Stimulated activated CD4-positive, alpha-beta T cell treated with anti-CD3 and anti-CD28 coated beads, Interleukin-15, amount 100 ng/mL, for 48 hours (primary cell): ENCODE results near the gene OXSR1.
"Not testable (repeated sequence)": the region's sequence is repeated elsewhere in the genome, so short reads cannot be mapped to it uniquely, and the experiment has no call there.

Experiments
- DNase-seq, 2 donors: peaks; one replicate each; pipeline ENCODE4 v3.0.0-alpha.2; 2020; ENCODE audit warnings: low read depth in 2 of 2

The OXSR1 gene

DNA sequence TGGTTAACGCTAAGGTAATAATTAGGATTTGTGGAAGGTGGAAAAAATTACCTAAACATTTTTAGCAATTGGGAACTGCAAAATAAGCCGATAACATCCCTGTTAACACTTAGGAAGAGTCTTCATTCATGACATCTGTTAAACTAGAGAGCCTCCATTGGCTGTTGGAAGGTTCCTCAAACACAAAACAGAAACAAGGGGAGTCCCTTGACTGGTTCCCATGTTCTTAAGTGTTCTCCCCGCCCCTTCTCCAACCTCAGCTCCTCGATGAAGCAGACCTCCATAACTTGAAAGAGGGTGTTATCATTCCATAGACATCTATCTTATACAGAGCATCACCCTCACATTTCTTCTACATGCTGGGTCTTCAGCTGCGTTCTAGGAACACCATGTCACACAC, 102.8 kb downstream of the OXSR1 start:
- DNase-seq, result no peak

DNA sequence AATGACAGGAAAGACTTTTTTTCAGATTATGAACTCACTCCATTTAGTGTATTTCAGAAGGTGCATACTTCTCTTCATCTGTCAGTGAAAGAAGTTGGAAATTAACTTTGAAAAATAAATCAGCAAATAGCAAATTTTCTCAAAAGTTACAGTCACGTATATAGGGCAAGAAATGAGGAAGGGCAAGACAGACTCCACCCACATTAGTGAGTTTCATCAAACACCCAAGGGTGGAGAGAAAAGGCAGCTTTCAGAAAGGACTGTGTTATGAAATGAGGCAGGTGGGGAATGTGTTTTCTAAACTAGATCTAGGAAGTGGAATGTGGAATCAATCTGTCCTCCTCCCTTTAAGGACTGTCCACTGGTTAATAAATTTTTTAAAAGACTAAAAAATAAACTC, 103.2 kb downstream of the OXSR1 start:
- DNase-seq, result no peak

DNA sequence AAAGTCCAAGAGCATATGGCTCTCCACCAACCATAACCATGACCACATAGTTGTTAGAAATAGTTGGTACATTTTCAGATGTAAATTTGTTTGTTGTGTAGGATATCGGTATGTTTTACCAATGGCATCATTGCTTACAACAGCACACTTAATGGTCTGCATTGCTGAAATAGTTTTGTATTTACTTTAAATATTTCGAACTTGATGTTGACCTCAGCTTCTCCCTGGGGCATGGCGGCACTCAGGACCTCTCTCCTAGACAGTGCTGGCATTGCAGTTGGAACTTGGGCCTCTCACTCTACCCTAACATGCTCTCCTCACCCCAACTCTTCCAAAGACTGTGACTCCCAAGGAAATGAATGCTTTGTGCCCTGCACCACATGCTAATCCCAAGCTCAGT, 105.3 kb downstream of the OXSR1 start:
- no peak for DNase-seq

DNA sequence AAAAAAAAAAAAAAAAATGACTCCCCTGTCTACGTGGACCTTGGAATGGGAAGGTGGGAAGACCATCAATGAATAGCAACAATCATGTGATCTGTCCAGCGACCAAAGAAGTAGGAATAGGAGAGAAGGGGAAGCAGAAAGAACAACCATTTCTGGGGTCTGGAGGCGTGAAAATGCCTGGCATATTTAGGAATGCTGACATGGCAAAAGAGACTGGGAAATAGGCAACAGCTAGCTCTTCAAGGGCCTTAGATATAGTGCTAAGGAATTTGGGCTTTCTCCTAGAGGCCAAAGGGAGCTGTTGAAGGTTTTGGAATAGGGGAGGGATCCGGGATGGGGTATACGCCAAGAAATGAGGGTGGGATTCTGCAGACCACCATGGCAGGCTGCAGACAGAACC, 106.2 kb downstream of the OXSR1 start:
- no peak for DNase-seq

DNA sequence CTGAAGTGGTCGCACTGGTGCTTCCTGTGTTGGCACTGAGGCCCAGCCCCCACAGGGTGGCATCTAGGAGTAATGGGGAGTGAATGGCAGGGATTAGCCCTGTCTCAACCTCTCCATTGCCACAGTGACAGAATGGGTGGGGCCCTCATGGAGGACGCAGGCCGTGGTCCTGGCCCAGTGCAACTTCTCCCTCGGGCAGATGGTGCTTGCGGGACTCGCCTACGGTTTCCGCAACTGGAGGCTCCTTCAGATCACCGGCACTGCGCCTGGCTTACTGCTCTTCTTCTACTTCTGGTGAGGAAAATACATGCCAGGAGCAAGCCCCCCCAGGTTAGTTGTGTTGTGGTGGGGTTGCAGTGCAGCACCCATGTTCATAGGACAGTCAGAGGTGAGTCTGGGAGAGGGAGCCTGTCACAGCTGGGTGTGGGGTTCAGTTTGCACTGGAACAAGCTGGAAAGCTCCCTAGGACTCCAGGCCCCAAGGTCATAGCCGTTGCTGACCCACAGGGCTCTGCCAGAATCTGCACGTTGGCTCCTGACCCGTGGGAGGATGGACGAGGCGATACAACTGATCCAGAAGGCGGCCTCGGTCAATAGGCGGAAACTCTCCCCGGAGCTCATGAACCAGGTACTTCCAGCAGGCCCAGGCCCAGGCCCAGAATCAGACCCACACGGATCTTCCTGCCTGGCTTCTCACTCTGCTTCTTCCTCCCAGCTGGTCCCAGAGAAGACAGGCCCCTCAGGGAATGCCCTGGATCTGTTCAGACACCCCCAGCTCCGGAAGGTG, 109.7 kb downstream of the OXSR1 start:
- DNase-seq, result no peak

DNA sequence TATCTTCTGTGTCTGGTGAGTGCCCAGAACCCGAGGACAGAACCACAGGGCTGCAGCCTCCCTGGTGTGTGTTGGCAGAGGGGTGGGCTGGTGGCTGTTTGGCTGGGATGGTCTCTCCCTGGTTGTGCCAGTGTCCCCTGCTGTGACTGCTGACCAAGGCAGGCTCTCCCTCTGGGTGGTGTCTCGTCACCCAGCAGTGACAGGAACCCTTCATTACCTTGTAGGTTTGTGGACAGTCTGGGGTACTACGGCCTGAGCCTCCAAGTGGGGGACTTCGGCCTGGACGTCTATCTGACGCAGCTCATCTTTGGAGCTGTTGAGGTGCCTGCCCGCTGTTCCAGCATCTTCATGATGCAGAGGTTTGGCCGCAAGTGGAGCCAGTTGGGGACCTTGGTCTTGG, 110.3 kb downstream of the OXSR1 start:
- no peak for DNase-seq

DNA sequence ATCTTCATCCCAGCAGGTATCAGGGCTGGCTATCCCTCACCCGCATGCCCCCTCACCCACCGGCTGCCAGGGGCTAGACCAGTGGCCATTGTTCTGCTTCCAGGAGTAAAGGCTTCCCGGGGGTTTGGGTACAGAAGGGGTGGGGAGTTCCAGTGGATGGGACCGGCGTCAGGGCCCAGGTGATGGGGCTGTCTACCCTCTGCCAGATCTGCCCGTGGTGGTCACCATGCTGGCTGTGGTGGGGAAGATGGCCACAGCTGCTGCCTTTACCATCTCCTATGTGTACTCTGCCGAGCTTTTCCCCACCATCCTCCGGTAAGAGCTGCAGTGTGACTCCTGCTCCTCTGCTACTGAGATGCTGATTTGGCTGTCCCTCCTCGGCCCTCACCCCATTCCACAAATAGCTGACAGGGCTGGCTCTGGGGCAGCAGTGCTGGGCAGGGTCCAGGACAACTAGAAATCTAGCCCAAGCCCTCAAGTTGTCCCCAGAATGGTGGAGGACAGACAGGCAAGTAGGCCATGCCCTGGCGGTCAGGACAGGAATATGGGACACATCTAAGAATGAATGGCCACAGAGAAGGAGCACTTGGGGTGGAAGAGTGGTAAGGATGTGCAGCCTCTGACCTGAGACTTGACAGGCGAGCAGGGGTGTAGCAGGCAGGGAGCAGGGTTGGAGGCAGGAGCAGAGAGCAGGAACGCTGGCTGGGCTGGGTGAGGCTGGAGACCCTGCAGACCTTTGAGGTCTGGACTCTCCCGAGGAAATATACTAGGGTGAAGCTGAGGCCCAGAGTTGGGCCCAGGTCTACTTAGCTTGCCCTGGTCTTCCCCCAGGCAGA, 111.0 kb downstream of the OXSR1 start:
- DNase-seq, result no peak

DNA sequence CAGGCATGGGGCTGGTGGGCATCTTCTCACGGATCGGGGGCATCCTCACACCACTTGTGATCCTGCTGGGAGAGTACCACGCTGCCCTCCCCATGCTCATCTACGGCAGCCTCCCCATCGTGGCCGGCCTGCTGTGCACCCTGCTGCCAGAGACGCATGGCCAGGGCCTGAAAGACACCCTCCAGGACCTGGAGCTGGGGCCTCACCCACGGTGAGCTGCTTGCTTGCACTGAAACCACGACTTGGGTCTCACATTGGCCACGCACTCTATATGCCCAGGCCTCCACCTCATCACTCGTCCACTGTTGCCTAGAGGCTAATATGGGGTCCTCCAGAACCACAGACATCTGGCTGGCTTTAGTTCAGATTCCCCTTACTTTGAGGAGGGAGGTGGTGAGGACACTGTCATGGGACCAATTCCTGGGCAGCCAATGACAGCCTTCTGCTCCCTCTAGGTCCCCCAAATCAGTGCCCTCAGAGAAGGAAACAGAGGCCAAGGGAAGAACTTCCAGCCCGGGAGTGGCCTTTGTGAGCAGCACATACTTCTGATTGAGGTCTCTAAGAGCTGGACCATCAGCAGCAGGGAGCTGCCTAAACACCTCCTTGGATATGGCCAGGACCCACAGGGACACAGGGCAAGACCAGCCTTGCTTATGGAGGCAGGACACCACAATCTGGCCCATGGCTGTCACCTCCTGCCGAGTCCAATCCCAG, 111.7 kb downstream of the OXSR1 start:
- no peak for DNase-seq

DNA sequence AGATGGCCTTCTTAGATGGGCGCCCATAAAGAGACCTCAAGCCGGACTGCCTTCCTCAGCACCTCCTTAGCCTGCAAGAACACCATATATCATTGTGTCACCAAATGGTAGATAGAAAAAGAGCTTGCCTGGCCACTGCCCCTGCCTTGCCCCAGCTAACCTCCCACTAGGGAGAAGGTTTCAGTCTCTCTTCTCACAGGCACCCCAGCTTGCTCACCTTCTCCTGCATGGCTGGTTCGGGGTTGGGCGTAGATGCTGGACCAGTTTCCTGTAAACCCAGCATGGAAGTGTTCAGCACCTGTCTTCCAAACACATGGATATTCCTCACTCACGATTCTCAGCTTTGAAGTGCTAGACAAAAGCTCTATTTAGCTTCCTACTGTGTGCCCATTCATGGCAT, 113.5 kb downstream of the OXSR1 start:
- DNase-seq, result no peak

DNA sequence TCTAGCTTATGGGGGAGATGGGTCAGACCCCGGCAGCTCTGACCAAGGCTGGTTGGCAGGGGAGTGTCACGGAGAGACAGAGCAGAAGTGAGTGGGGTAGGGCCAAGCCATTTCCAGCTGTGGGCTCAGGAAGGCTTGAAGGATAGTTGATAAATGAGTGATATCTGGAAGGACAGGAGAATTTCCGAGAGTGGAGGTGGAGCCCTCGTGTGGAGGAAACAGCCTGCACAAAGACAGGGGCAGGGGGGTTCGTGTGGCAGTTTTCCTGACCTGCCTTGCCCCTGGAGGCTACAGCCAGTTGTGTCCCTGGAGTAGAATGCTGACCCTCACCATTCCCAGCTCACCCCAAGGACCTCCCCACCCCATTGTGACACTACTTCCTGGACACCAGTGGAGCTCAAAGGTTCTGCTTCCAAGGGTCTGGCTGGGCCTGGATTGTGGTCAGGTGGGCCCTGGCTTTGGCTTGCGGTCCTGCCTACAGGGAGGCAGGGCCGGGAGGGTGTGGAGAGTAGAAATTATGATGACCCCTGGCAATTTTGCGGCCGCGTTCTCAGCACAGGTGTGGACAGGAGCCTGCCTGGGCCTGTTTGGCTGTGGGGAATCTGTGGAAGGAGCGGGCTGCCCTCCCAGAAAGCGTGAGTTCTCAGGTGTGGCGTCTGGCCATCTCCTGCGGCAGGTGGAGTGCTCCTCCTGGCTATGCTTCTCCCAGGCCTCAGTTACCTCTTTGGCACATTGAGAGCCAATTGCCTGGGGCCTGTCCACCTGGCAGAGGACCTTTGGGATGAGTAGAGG, 116.8 kb downstream of the OXSR1 start, which contains the start of gene SLC22A14:
SLC22A14 (plus strand) TSS at position 400 of the 792 bp plus-strand sequence. CDS start 23,733 bp downstream, outside the sequence.
- DNase-seq, result no peak

DNA sequence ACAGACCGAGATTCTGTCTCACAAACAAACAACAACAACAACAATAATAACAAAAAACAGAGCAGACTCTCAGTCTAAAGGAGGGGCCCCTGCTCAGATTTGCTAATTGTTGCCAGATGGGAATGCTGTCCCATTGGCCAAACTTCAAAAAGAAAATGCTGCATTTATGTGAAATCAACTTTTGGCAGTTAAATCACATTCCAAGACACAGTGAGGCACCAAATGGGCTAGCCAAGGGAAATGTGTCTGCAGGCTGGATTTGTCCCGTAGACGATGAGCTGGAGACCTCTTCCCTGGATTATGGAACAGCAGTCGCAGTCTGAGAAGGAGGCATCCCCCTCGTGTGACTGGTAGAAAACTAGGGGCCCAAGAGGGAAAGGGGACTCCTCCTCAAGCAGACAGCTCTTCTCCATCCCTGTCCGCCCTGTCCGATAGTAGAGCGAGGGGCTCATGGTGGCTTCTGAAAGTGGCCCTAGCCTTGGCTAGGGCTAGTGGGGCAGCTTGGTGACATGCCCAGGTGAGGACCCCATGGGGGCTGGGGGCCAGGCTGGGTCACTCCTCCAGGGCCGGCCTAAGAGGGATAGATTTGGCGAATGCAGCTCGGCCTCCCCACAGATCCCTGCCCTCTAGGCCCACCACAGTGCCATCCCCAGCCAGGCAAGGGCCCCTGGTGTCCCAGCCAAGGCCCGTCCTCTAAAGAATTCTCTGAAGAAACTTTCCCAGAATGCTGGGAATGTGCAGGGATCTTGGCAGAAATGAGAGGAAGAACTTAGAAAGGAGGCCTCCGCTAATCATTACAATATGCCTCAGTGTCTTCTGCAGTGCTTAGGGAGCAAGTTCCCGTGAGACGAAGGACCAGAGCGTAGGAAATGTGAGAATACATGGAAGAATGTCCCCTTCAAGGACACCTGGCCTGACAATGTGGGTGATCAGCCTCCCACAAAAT, 118.7 kb downstream of the OXSR1 start:
- no peak for DNase-seq

DNA sequence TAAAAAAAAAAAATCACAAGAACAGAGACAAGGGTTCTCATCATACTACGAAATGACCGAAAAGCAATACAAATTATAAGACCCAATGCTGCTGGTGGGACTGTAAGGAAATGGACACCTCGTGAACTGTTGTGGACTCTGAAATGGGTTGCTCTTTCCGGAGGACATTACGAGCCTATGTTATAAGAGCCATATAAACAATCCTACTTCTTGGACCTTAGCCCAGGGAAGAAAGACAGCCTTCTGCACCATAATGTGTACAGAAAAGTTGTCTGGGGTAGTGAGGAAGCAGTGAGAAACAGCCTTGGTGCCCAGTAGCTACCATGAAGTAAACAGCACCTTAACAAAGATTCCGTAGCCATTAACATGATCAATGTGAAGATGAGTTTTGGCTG, 119.4 kb downstream of the OXSR1 start:
- no peak for DNase-seq

DNA sequence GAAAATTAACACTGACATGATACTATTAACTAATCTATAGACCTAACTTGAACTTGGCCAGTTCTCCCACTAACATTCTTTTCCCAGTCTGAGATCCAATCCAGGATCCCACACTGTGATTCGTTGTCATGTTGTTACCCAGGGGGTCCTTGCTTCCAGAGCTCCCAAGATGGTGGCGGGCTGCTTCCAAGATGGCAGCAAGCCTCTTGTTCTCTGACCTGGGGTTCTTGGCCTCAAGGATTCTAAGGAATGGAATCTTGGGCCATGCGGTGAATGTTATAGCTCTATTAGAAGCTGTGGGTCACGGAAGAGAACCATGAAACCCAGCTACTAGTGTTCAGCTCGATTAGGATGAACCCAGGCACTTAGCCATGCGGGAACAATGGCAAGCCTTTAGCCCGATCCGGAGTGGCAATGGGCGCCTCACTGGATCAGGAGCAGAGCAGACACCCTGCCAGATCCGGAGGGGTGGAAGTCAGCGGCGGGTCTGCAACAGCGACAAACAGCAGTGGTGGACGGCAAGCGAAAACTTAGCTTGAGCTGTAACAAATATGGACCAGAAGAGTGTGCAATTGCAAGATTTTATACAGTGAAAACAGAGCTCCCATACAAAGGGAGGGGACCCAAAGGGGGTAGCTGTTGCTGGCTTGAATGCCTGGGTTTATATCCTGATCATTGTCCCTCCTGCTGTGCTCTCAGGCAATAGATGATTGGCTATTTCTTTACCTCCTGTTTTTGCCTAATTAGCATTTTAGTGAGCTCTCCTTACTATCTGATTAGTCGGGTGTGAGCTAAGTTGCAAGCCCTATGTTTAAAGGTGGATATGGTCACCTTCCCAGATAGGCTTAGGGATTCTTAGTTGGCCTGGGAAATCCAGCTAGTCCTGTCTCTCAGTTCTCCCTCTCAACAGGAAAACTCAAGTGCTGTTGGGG, 124.2 kb downstream of the OXSR1 start:
- DNase-seq, result not testable (repeated sequence)

DNA sequence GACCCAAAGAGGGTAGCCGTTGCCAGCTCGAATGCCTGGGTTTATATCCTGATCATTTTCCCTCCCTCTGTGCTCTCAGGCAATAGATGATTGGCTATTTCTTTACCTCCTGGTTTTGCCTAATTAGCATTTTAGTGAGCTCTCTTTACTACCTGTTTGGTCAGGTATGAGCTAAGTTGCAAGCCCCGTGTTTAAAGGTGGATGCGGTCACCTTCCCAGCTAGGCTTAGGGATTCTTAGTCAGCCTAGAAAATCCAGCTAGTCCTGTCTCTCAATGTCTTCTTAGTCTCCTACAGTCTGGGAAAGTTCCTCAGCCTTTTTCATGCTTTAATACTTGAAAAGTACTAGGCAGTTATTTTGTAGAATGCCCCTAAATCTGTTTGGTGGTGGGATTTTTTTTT, 131.7 kb downstream of the OXSR1 start:
- not testable (repeated sequence) for DNase-seq

DNA sequence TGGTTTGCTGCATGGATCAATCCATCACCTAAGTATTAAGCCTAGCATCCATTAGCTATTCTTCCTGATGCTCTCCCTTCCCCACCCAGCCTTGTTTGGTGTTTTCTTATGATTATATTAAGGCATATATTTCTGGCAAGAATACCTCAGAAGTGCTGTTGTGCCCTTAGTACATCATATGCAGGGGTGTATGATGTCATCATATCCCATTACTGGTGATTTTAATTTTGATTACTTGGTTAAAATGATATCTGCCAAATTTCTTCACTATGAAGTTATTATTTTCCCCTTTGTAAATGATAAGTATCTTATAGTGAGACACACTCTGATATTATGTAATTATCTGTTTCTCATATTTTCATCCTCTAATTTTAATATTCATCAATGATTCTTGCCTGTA, 132.2 kb downstream of the OXSR1 start:
- no peak for DNase-seq

DNA sequence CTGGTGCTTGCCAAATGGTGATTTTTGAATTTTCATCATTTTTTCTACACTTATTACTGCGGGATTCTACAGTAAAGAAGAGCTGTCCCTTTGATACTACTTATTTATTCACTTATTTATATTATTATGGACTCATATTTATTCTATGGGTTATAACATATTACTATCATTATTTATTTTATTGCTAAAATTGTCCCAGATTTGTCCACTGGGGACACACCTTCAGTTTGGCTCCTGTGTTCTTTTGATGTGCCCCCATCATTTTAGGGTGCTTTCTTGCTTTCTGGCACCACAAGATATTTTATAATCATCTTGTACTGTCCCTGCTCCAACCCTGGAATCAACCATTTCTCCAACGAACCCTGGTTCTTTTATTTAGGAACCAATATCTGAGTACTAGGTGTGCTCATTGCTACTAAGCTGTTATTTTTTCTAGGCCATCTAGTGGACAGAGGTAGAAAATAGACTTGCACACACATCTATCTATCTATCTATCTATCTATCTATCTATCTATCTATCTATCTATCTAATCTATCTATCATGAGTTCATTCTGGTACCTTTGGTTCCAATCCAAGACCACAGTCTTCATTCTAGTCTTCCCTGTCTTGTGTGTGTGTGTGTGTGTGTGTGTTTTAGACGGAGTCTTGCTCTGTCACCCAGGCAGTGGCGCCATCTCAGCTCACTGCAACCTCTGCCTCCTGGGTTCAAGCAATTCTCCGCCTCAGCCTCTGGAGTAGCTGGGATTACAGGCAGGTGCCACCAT, 132.8 kb downstream of the OXSR1 start:
- no peak for DNase-seq
